GM12878 (cell line): Measurements from ENCODE around the gene C6orf89.

Experiments used
- EZH2 ChIP-seq: IDR thresholded peaks from 2 replicates; pipeline ENCODE4 v1.6.1; 2012; ENCODE audit warnings: low read depth, mild to moderate bottlenecking, control low read depth, inconsistent platforms, low read length, borderline replicate concordance; ENCODE audit not compliant: control insufficient read depth
- POLR2AphosphoS5 ChIP-seq: IDR thresholded peaks from 2 replicates; pipeline ENCODE4 v1.6.1; 2011; ENCODE audit warnings: mild to moderate bottlenecking, low read length, inconsistent platforms

DNA sequence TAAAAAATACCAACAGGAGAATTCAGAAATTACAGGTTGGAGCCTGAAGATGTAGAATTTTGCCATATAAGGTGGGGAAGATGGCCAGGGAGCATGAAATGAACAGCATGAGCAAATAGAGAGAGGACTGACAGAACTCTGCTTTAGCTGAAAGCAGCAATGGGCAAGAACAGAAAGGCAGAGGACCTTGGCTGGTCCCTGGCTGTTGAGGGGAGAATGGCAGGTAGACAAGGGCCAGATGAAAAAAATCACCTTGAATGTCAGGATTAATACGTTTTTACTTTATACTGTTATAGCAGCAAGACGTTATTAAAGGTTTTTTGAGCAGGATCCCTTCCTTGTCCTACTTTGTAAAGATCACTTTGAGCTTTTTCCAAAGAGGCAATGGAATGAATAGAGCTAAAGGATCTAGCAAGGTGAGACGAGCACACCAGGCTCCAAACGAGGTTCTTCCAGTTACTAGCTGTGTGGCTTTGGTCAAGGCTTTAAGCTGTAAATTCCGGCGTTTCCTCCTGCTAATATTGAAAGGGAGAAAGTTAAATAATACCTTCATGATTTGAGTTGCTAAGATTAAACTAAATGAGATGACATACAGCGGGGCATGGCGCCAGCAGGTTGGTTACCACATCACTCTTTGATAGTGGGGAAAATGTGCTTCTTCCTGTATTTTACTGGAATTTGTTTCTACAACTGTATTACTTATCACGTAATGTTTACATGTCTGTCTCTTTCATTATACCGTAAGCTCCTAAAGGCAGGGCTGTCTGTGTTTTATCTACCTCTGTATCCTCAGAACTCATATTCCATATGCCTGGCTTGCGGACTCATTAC is 11.9 kb upstream of the C6orf89 start:
- TF ChIP-seq POLR2AphosphoS5 (no peak), EZH2 (no peak)
